Parathyroid adenoma (tissue), 2 donors: ENCODE measurements around the gene OGFOD2.

Experiments used
- H2AFZ ChIP-seq: fragments of 300-600 bp; sonication (generic); one replicate; pipeline ENCODE4 v1.7.0; 2017; ENCODE audit warnings: antibody characterized with exemption, mild to moderate bottlenecking
- H3K27ac ChIP-seq: fragments of 300-600 bp; sonication (generic); one replicate; pipeline ENCODE4 v1.7.0; 2017
- H3K27me3 ChIP-seq: fragments of 300-600 bp; sonication (generic); one replicate; pipeline ENCODE4 v1.7.0; 2017; ENCODE audit warnings: low read length; ENCODE audit not compliant: control insufficient read depth, insufficient read depth
- H3K36me3 ChIP-seq: fragments of 300-600 bp; sonication (generic); one replicate; pipeline ENCODE4 v1.7.0; 2017; ENCODE audit warnings: low read length; ENCODE audit not compliant: control insufficient read depth, insufficient read depth
- H3K4me1 ChIP-seq: fragments of 300-600 bp; sonication (generic); one replicate; pipeline ENCODE4 v1.7.0; 2017; ENCODE audit warnings: control low read depth
- H3K4me2 ChIP-seq: fragments of 300-600 bp; sonication (generic); one replicate; pipeline ENCODE4 v1.7.0; 2017; ENCODE audit warnings: low read length
- H3K4me3 ChIP-seq: fragments of 300-600 bp; sonication (generic); one replicate; pipeline ENCODE4 v1.7.0; 2017; ENCODE audit warnings: low read depth, low read length
- H3K79me2 ChIP-seq: fragments of 300-600 bp; sonication (generic); one replicate; pipeline ENCODE4 v1.7.0; 2017; ENCODE audit warnings: control low read depth
- H3K9ac ChIP-seq: fragments of 300-600 bp; sonication (generic); one replicate; pipeline ENCODE4 v1.7.0; 2017; ENCODE audit warnings: mild to moderate bottlenecking
- H3K9me3 ChIP-seq: fragments of 300-600 bp; sonication (generic); one replicate; pipeline ENCODE4 v1.7.0; 2017; ENCODE audit warnings: low read length; ENCODE audit not compliant: control insufficient read depth
- TF ChIP-seq, protein P1 (sequence below): fragments of 300-600 bp; sonication (generic); IDR thresholded peaks from one replicate; pipeline ENCODE4 v1.7.0; 2017; ENCODE audit warnings: antibody characterized with exemption, mild to moderate bottlenecking
- donor health status: primary hyperparathyroidism.

The OGFOD2 gene

DNA sequence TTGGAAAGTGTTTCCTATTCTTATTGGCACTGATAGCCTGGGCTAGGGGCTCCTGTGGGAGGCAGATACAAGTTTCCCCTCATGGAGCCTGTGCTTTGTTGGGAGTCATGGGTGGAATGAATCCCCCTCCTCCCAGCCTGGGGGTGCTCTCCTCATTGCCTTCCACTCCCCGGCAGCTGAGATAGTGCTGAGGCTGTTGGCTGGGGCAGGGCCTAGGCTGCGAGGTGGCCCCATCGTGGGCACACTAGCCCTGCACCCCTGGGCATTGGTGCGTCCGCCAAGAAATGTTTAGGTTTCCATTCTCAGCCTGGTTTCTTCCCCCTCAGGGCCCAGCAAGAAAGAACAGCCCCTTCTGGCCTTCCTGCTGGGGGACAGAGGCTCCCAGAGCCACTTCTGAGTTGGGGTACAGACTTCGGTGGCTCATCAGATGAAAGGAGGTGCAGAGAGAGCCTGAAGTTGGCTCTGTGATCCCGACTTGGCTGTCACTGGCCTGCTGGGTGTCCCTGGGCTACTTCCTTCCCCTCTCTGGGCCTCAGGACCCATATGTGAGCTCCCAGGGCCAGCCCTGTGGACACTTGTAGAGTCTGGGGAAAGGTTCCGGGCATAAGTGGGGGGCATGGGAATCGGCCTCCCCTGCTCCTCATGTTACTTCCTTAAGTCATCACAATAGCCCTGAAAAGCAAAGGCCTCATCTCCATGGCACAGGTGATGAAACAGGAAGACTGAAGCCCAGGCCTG, 2.8 kb downstream of the OGFOD2 start:
- H3K79me2 ChIP-seq: peaks cover 15% of the 10 kb centered on the region
- H3K4me1 ChIP-seq: peaks cover 26% of the 10 kb centered on the region
- no peak overlapping the region for H2AFZ ChIP-seq
- H3K27ac ChIP-seq: no peak overlapping the region
- H3K27me3 ChIP-seq: no peaks in the 10 kb centered on the region
- no peaks in the 10 kb centered on the region for H3K36me3 ChIP-seq
- H3K9ac ChIP-seq: no peak overlapping the region
- H3K4me2 ChIP-seq: no peak overlapping the region
- no peak overlapping the region for H3K4me3 ChIP-seq
- H3K9me3 ChIP-seq: no peaks in the 10 kb centered on the region
- TF ChIP-seq, protein P1, sequence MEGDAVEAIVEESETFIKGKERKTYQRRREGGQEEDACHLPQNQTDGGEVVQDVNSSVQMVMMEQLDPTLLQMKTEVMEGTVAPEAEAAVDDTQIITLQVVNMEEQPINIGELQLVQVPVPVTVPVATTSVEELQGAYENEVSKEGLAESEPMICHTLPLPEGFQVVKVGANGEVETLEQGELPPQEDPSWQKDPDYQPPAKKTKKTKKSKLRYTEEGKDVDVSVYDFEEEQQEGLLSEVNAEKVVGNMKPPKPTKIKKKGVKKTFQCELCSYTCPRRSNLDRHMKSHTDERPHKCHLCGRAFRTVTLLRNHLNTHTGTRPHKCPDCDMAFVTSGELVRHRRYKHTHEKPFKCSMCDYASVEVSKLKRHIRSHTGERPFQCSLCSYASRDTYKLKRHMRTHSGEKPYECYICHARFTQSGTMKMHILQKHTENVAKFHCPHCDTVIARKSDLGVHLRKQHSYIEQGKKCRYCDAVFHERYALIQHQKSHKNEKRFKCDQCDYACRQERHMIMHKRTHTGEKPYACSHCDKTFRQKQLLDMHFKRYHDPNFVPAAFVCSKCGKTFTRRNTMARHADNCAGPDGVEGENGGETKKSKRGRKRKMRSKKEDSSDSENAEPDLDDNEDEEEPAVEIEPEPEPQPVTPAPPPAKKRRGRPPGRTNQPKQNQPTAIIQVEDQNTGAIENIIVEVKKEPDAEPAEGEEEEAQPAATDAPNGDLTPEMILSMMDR: no peak

DNA sequence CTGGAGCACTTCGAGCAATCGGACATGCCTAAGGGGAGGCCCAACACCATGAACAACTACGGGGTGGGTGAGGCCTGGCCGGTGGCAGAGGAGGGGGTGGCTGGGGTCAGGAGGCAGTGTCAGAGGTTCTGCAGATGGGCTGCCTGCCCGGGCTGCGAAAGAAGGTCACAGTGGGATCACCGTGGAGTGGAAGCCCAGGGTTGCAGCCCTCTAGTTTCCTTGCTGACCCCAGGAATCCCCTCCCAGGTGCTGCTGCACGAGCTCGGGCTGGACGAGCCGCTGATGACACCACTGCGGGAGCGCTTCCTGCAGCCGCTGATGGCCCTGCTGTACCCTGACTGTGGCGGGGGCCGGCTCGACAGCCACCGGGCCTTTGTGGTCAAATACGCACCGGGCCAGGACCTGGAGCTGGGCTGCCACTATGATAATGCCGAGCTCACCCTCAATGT, 3.5 kb downstream of the OGFOD2 start:
- Histone ChIP-seq H3K4me2 (no peak overlapping the region), H3K36me3 (no peaks in the 10 kb centered on the region), H2AFZ (no peak overlapping the region), H3K79me2 (peaks cover 15% of the 10 kb centered on the region), H3K4me3 (no peak overlapping the region), H3K4me1 (peaks cover 26% of the 10 kb centered on the region), H3K27ac (no peak overlapping the region), H3K9ac (no peak overlapping the region), H3K9me3 (no peaks in the 10 kb centered on the region), H3K27me3 (no peaks in the 10 kb centered on the region)
- TF ChIP-seq, protein P1: no peak

DNA sequence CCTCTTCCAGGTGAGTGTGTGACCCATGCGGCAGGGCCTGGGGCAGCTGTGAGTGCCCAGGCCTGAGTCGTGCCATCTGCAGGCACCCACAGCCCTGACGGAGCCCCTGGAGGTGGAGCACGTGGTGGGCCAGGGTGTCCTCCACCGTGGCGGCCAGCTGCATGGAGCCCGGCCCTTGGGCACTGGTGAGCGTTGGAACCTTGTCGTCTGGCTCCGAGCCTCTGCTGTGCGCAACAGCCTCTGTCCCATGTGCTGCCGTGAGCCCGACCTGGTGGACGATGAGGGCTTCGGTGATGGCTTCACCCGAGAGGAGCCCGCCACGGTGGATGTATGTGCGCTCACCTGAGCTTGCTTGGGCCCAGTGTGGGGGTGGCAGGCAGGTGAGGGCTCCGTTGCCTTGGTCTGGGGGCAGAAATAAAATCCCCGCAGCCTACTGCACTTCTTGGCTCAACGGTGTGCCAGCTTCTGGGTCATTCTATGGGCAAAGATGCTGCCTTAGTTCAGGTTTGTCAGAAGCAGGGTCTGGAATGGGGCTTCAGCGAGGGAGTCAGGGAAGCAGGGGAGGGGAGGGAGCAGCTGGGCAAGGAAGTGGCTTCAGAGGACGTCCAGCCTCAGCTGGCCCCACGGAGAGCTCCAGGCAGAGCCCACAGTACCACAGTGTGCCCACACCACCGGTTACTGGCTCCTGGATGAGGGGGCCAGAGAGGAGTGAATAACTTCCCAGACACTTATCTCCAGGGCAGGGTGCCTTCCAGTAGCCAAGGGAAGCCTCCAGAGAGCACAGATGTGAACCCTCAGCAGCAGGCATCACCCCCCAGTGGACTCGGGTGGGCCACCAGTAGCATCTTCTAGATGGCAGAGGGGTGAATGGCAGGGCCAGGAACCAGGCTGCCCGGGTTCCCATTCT, 4.2 kb downstream of the OGFOD2 start:
- no peaks in the 10 kb centered on the region for H3K36me3 ChIP-seq
- no peaks in the 10 kb centered on the region for H3K9me3 ChIP-seq
- no peak overlapping the region for H3K27ac ChIP-seq
- H3K4me1 ChIP-seq: peaks cover 30% of the 10 kb centered on the region
- H3K4me3 ChIP-seq: peak overlapping the region; percentile 73
- H3K27me3 ChIP-seq: no peaks in the 10 kb centered on the region
- TF ChIP-seq, protein P1: no peak
- peak overlapping the region; percentile 97 for H2AFZ ChIP-seq
- no peak overlapping the region for H3K9ac ChIP-seq
- peaks cover 15% of the 10 kb centered on the region for H3K79me2 ChIP-seq
- H3K4me2 ChIP-seq: peak overlapping the region; percentile 93

- Histone ChIP-seq H3K27me3 (no peaks in the 10 kb centered on the region), H3K79me2 (peaks cover 15% of the 10 kb centered on the region), H3K4me3 (peak overlapping the region; percentile 73), H3K4me2 (peak overlapping the region; percentile 93), H2AFZ (peak overlapping the region; percentile 97), H3K9ac (no peak overlapping the region), H3K4me1 (peaks cover 36% of the 10 kb centered on the region), H3K27ac (peak overlapping the region; percentile 76), H3K36me3 (no peaks in the 10 kb centered on the region), H3K9me3 (no peaks in the 10 kb centered on the region)
- TF ChIP-seq, protein P1: no peak
Observed at GRCh38 chr12:122979908-122980182, 4.8 kb downstream of the OGFOD2 start.
